ENCODE data around the gene CTRB2.
A peak's percentile ranks its signal among the peaks of the same experiment; 100 is the strongest.

Gene CTRB2

DNA sequence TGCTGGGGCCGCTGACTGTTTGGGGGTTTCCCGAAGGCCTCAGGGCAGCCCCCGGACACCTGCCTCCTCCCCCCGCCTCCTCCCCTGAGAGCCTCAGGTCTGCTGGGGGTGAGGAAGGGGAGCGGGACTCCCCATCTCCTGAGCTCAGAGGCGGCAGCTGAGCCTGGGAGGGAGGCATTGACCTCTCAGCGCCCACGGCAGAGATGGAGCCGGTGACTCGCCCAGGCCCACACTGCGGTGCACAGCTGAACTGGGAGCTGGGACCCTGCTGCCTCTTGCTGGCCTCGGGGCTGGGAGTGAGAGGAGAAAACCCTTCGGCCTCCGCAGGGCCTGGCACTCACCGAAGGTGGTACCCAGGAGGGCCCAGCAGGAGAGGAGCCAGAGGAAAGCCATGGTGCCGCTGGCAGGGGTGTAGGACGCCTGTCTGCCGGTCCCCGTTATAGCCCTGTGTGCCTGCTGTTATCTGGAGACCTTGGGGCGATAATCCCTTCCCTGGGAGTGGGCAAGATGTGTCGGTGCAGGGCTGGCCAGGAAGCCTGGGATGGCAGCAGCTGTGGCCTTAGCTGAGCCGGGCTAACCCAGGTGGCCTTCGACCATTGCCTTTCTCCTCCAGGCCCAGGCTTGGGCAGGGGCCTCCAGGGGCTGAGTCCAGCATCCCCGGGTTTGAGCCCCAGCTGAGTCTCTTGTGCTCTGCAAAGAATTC is at the start of gene CTRB2:
CTRB2 (minus strand) TSS at position 413 of the 703 bp plus-strand sequence; CDS start at position 393, 20 bp downstream.
- DNase-seq (ENCODE audit: low read depth in 4 of 4, low spot score in 1 of 4) = no peak

DNA sequence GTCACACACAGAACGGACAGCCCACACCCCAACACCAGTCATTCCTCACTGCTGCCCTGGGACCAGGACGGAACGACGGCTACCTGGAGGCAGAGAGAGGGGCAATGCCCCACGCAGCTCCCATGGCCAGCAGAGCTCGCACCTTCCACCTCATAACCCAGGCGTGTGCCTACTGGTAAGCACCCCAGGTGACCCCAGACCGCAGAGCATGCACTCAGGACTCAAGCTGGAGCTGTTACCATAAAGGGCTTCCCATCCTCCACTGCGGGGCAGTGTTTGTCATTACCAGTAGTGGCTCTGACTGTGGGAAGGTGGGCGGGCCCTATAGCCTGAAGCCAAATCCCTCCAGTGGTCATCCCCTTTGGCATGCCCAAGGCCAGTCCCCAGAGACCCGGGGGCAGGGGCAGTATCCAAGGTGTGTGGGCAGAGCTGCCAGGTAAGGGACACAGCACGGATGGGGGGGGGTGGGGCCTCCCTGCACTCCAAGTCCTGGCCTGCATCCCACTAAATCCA is 49.2 kb upstream of the CTRB2 start:
- no peak for DNase-seq (ENCODE audit: low read depth in 4 of 4, low spot score in 1 of 4)

GRCh38 chr16:75254359-75254837 is 47.4 kb upstream of the CTRB2 start:
- DNase-seq (ENCODE audit: low read depth in 4 of 4, low spot score in 1 of 4) = no peak

DNA sequence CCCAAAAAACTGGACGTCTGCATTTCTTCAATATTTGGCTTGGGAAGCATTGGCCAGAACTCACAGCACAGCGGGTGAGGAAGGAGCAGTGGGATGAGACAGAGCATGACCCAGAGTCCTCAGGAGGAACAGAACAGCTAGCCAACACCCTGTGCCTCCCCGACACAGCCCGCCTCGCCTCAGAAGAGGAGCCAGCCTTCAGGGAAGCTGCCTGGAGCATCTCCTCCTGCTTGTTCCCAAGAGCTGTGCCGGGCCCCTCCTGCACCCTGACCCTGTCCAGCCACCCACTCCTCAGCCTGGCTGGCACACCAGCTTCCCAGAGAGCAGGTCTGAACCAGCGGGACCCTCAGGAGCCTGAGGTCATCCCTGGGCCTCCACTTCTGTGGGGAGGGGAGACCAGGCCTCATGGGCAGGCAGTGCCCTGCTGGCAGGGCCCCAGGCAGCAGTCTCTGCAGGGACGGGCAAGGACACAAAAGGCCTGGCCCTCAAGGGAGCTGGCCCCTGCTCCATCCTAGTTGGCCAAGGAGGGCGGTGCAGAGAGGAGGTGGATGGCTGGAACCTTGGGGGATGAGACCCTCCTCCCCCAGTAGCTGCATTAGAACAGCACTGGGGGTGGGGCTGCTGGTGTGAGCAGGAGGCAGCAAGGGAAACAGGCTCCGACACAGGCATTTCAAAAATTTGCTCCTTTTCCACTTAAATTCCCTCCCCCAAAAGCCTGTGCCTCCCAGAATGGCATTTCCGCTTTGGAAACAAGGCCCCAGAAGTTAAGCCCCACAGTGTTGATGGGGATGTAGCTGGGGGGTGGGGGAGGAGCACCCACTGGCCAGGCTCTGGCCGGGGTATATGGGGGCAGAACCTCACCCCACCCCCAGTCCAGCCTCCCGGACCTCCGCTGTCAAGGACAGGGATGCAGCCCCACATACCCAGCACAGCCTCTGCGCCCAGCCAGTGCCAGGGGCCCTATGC is 46.3 kb upstream of the CTRB2 start:
- no peak for DNase-seq (ENCODE audit: low read depth in 4 of 4, low spot score in 1 of 4)

GRCh38 chr16:75252049-75252864 is 45.3 kb upstream of the CTRB2 start:
- no peak for DNase-seq (ENCODE audit: low read depth in 4 of 4, low spot score in 1 of 4)

GRCh38 chr16:75251280-75252048 is 44.5 kb upstream of the CTRB2 start, which contains the start of gene BCAR1:
Gene BCAR1 (minus strand): TSS chr16:75251624. CDS start chr16:75251482, 142 bp downstream.
- peak in 1 of 4 experiments; percentile 16 for DNase-seq (ENCODE audit: low read depth in 4 of 4, low spot score in 1 of 4)

DNA sequence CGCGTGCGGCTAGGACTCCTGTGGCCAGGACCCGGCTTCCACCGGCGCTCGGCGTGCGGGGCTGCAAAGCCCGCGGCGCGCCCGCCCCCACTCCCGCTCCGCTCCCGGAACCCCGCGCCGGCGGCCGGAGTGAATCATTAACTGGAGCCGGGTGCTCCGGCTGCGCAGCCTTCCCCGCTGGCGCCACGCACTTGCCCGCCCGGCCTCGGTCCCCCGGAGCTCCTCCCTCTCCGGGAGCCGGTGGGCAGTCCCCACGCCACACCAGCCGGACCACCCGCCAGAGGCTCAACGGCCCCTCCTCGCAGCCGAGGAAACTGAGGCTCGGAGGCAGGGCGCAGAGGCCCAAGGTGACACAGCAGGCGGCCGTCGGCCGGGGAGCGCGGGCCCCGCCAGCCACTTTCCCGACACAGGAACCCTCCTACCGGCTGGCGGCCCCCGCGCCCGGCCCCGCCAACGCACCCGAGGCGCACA is 43.9 kb upstream of the CTRB2 start:
- no peak for DNase-seq (ENCODE audit: low read depth in 4 of 4, low spot score in 1 of 4)

GRCh38 chr16:75250089-75250808 is 43.3 kb upstream of the CTRB2 start:
- DNase-seq (ENCODE audit: low read depth in 4 of 4, low spot score in 1 of 4) = no peak

DNA sequence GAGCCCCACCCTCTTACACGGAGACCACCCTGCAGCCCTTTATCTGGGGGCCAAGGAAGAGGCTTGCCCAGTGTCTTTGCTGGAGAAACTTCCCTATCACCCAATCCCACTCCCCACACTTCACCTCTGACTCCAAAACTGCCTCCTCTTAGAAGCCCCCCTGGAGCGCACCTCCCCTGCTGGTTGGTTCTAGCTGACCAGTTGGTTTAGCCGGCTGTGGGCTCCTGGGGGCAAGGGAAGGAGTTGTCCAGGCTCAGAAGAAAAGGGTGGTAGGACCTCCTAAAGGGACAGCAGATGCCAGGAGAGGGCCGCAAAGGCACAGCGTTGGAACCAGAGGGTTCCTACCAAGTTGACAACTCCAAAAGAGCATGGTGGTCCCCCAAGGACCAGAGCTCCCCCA is 42.5 kb upstream of the CTRB2 start:
- DNase-seq (ENCODE audit: low read depth in 4 of 4, low spot score in 1 of 4) = no peak

DNA sequence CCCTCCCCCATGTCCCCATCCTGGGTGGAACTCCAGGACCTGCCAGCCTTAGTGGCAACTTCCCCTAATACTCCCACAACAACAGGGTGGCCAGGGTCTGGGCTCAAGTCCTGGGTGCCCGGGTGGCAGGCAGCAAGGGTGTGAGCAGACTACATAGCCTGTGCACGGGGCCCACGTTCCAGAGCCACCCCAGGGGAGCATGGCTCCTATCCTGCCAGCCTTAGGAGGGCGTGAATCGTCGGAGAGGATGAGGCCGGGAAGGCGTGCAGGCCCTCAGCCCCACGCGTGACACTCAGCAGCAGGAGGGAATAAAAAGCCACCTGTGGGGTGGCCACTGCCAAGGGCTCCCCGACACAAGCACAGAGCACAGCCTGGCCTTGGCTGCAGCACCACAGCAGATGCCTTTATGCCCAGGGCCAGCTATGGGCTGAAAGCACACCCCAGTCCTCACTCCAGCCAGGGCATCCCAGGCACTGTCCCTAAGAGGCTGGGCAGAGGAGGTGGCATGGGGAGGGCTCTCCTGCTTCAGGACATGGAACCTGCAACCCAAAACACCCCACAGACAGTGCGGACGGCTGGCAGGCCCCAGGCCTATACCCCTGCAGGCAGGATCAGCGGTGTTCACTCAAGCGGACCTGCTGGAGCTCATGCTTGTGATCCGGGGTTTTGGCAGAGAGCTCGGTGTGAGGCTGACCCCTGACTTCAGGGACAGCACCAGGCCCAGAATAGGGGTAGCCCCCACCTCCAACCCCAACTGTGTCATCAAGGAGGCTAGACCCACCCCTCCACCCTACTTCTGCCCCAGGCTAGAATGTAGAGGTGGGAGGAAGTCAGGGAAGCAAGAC is 41.8 kb upstream of the CTRB2 start:
- DNase-seq (ENCODE audit: low read depth in 4 of 4, low spot score in 1 of 4) = no peak

- DNase-seq (ENCODE audit: low read depth in 4 of 4, low spot score in 1 of 4) = no peak
Measured at GRCh38 chr16:75248142-75248535, 41.2 kb upstream of the CTRB2 start.

- no peak for DNase-seq (ENCODE audit: low read depth in 4 of 4, low spot score in 1 of 4)
Measured at GRCh38 chr16:75247249-75247648, 40.3 kb upstream of the CTRB2 start.

DNA sequence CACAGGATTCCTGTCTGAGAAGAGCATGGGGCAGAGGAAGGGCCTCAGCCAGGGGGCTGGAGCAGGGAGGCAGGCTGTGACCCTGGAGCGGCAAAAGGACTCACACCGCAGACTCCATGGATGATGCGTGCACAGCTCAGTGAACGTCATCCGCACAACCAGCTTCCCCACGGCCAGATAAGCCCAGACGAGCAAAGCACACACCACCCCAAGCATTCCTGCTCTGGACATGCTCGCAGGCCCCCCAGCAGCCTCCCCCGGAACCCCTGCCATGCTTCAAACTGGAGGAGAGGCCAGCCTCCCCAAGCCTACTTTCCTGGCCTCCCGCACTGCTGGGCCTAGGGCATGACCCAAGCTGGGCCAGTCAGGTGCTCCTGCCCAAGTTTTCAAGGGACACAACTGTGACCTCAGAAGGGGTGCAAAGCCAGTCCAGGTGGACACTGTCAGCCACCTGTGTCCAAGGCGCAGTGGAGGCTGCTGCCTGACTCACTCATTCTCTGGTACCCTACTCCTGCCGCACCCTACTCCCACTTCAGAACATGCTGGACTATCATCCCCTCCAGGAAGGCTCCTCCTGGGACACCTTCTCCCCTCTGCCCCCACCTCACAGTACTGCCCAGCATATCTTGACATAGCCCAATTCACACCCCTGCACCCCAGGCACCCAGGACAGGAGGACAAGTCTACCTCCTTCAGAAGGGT is 39.7 kb upstream of the CTRB2 start:
- DNase-seq (ENCODE audit: low read depth in 4 of 4, low spot score in 1 of 4) = no peak

DNA sequence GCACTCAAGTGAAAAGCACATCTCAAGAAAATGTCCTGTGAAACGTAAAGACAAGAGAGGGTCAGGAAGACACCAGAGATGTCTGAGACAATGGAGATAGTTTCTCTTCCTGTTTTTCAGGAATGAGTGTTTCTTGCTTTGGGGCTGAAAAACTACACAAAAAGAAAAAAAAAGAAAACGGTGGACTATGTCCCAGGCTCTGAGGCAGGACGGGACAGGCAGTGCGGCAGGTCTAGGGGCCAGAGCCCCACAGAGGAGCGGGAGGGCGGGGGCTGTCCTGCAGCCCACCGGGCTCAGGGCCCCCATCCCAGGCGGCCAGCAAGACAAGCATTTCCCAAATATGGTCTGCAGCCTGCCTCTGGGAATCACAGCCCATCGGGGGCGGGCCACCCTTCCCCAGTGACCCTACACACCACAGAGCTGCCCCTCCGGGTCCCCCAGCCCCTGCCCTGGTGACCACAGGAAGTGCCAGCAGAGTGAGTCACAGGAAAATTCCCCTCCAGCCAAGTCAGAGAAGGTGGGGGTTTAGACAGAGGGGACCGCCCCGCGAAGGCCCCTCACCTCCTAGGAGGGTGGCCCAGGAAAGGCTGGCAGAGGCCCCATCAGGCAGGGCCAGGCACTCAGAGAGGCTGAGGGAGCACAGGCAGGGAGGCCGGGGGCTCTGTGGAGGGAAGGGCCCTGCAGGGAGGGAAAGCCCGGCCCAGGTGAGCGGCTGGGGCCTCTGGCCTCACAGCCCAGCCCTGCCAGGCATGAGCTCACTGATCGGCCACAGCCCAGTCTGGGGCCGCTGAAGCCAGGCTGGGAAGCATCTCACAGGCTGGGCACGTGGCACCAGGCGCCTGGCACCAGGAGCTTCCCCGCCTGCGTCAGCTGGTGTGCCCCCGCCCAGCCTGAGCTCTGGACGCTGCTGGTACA is 38.1 kb upstream of the CTRB2 start:
- DNase-seq (ENCODE audit: low read depth in 4 of 4, low spot score in 1 of 4) = no peak

DNA sequence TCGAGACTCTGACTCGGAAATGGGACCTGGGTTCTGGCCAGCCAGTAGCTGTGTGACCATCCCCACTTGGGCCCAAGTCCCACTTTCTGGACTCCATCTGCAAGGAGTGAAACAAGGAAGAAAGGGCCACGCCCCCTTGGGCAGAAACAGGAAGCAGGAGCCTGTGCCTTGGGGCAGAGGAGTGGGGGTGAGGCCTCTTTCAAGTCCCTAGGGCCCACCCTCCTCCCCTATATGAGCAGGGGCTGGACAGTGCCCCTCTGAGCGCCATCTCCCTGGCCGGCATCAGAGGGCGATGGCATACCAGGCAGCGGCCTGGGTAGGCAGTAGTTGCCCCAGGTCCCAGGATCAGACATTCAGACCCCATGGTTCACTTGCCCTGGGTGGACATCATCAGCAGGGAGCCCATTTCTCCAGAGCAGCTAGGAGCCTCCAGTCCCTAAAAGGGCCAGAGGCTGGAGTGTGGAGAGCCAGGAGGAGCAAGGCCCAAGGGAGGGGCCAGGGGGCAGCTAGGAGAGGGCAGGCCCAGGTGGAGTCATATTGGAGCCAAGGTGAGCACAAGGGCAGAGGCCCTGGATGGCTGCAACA is 37.4 kb upstream of the CTRB2 start:
- DNase-seq (ENCODE audit: low read depth in 4 of 4, low spot score in 1 of 4) = no peak

DNA sequence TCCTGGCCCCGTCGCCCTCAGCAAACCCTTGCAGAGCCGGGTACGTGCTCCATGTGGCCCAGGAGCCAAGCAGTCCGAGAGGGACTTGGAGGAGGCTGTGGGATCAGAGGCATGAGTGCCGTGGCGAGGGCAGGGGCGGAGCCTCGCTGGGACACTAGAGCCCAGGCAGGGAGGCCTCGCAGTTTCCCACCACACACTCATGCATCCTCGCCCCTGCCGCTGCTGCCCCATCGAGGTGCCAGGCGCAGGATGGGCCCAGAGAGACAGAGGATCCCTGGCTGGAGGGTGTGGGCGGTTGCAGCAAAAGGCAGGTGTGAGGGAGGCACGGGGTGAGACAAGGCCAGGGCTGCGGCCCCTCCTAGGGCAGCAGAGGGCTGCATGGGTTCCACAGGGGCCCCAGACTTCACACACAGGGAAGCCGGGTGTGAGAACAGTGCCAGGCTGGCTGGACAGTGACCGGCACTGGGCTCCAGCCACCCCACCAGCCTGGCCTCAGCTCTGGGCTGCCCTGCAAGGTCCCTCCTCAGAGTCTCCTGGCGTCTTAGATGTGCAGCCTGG is 36.8 kb upstream of the CTRB2 start:
- no peak for DNase-seq (ENCODE audit: low read depth in 4 of 4, low spot score in 1 of 4)
